ENCODE results near the gene P2RY11. TPM values are rescaled to one million over a fixed set of nuclear protein-coding genes. Genes with fewer than 3 reads are reported as not detected.

P2RY11 gene
- total RNA-seq, 4 donors from 2014 or later = 16.4 to 32.9 (median 19.9) TPM

DNA sequence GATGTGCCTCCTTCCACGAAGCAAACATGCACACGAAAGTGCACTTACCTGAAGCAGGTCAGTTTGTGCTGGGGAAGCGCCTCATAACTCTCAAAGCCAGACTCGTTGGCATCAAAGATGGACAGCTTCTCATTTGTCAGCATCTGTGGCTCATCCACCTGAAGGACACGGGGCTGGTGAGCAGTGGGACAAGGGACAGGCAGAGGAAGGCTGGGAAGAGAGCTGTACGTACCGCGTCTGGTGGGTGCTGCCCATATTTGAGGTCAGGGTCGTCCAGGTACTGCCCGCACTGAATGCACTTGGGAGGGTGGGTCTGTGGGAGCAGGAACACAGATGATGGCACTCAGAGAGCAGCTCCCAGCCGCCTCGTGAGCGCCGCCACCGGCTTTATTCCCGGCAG lies 48.1 kb downstream of the P2RY11 start:
- Histone ChIP-seq H3K4me3 (no peak overlapping the region), H3K36me3 (peaks cover 95% of the 10 kb centered on the region), H3K9me3 (no peaks in the 10 kb centered on the region), H3K4me1 (no peaks in the 10 kb centered on the region), H3K27ac (no peak overlapping the region), H3K27me3 (no peaks in the 10 kb centered on the region)
- WGBS = 87% methylated on average over 15 of the region's 16 CpGs
- DNase-seq (ENCODE audit: low spot score in 2 of 2) = no peak
- TF ChIP-seq POLR2AphosphoS5 (IDR thresholded peaks at IDR 0.05) (no peak), EP300 (IDR thresholded peaks at IDR 0.05) (no peak), POLR2A (IDR thresholded peaks at IDR 0.05) (no peak)
- TF ChIP-seq, protein P1, sequence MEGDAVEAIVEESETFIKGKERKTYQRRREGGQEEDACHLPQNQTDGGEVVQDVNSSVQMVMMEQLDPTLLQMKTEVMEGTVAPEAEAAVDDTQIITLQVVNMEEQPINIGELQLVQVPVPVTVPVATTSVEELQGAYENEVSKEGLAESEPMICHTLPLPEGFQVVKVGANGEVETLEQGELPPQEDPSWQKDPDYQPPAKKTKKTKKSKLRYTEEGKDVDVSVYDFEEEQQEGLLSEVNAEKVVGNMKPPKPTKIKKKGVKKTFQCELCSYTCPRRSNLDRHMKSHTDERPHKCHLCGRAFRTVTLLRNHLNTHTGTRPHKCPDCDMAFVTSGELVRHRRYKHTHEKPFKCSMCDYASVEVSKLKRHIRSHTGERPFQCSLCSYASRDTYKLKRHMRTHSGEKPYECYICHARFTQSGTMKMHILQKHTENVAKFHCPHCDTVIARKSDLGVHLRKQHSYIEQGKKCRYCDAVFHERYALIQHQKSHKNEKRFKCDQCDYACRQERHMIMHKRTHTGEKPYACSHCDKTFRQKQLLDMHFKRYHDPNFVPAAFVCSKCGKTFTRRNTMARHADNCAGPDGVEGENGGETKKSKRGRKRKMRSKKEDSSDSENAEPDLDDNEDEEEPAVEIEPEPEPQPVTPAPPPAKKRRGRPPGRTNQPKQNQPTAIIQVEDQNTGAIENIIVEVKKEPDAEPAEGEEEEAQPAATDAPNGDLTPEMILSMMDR (IDR thresholded peaks at IDR 0.05) = no peak

DNA sequence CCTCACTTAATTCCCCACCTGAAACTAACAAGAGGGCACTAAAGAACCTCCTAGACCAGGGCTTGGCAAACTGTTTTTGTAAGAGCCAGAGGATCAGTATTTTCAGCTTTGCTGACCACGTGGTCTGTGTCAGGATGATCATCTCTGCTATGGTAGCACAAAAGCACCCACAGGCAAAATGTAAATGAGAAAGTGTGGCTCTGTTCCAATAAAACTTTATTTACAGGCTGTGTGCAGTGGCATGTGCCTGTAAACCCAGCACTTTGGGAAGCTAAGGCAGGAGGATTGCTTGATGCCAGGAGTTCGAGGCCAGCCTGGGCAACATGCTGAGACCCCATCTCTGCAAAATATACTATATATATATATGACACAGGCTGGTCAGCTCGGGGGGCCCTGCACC lies 52.0 kb downstream of the P2RY11 start:
- H3K27ac ChIP-seq = no peak overlapping the region
- H3K9me3 ChIP-seq = no peaks in the 10 kb centered on the region
- DNase-seq (ENCODE audit: low spot score in 2 of 2) = no peak
- H3K4me1 ChIP-seq = no peaks in the 10 kb centered on the region
- no peaks in the 10 kb centered on the region for H3K27me3 ChIP-seq
- TF ChIP-seq POLR2AphosphoS5 (IDR thresholded peaks at IDR 0.05) = no peak
- TF ChIP-seq POLR2A (IDR thresholded peaks at IDR 0.05) = no peak
- TF ChIP-seq EP300 (IDR thresholded peaks at IDR 0.05) = no peak
- TF ChIP-seq, protein P1 (IDR thresholded peaks at IDR 0.05) = no peak
- no peak overlapping the region for H3K4me3 ChIP-seq
- WGBS = 95% methylated on average over 3 of the region's 3 CpGs
- H3K36me3 ChIP-seq = peaks cover 94% of the 10 kb centered on the region

Other genes with a start within 250 kb of the P2RY11 start
- gene OLFM2, start 175.2 kb upstream of the P2RY11 start, total RNA-seq = 100 to 1,000 TPM in 2 of 4 donors, 10 to 100 TPM in 2; 51.5 to 114 (median 101) TPM
- 10 to 100 TPM; 13.4 to 30.6 (median 18.8) TPM for gene COL5A3, start 101.2 kb upstream of the P2RY11 start, total RNA-seq
- gene RDH8, start 98.2 kb upstream of the P2RY11 start, total RNA-seq = not detected
- gene SHFL, start 25.4 kb upstream of the P2RY11 start, total RNA-seq = 10 to 100 TPM; 11.8 to 26.7 (median 22.3) TPM
- 1 to 10 TPM in 1 of 4 donors, under 1 TPM in 2, not detected in 1; 0.38 to 1.1 (median 0.42) TPM for gene ANGPTL6, start 9.0 kb upstream of the P2RY11 start, total RNA-seq
- 10 to 100 TPM; 41.9 to 55.1 (median 46.8) TPM for gene PPAN, start 5.3 kb upstream of the P2RY11 start, total RNA-seq
- gene EIF3G, start 8.2 kb downstream of the P2RY11 start, total RNA-seq = 100 to 1,000 TPM; 211 to 315 (median 225) TPM
- gene DNMT1, start 83.3 kb downstream of the P2RY11 start, total RNA-seq = 10 to 100 TPM; 36.1 to 54.4 (median 44.2) TPM
- 1 to 10 TPM; 3.9 to 9.9 (median 8.6) TPM for gene S1PR2, start 119.6 kb downstream of the P2RY11 start, total RNA-seq
- gene MRPL4, start 140.5 kb downstream of the P2RY11 start, total RNA-seq = 100 to 1,000 TPM in 1 of 4 donors, 10 to 100 TPM in 3; 53.3 to 108 (median 77.3) TPM
- 10 to 100 TPM in 2 of 4 donors, 1 to 10 TPM in 2; 9.1 to 11.1 (median 9.6) TPM for gene ICAM1, start 159.4 kb downstream of the P2RY11 start, total RNA-seq
- not detected for gene ICAM4, start 175.3 kb downstream of the P2RY11 start, total RNA-seq
- gene ICAM5, start 178.3 kb downstream of the P2RY11 start, total RNA-seq = under 1 TPM in 3 of 4 donors, not detected in 1; 0.21 to 0.97 (median 0.62) TPM
- gene ZGLP1, start 198.1 kb downstream of the P2RY11 start, total RNA-seq = 1 to 10 TPM; 1.4 to 7.2 (median 2.9) TPM
- 10 to 100 TPM in 3 of 4 donors, 1 to 10 TPM in 1; 7.9 to 19.0 (median 14.5) TPM for gene FDX2, start 204.3 kb downstream of the P2RY11 start, total RNA-seq
- 10 to 100 TPM; 18.4 to 27.8 (median 24.8) TPM for gene RAVER1, start 221.8 kb downstream of the P2RY11 start, total RNA-seq
- gene ICAM3, start 227.9 kb downstream of the P2RY11 start, total RNA-seq = 1 to 10 TPM; 3.1 to 4.5 (median 3.8) TPM

Measured in suprapubic skin (tissue), 4 donors.